CD4-positive, alpha-beta T cell treated with Interleukin-17A for 1 hour (primary cell): ENCODE results near the gene NFKB2.

ENCODE experiments used
- DNase-seq: peaks from one replicate; pipeline ENCODE4 v3.0.0-alpha.2; 2020

The NFKB2 gene

DNA sequence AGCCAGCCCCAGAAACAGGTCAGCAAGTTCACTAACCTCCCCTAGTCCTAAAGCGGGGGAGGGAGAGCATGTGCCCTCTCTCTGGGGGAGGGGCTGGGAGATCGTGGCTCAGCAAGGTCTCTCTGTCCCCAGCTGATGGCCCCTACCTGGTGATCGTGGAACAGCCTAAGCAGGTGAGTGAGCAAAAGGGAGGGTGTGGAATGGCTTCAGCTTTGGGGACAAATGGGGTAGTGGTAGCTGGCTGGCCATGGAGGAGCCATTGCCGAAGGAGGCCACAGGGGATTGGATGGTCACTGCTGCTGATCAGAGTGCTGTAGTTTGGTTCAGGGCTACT lies 779 bp downstream of the NFKB2 start:
- no peak for DNase-seq

DNA sequence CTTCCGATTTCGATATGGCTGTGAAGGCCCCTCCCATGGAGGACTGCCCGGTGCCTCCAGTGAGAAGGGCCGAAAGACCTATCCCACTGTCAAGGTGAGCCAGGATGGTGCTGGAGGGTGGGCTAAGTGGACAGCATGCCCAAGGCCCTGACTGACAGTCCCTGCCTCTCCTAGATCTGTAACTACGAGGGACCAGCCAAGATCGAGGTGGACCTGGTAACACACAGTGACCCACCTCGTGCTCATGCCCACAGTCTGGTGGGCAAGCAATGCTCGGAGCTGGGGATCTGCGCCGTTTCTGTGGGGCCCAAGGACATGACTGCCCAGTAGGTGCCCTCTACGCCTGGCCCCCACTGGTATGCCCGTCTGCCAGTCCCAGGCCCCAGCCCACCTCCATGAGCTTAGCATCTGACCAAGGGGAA lies 1.2 kb downstream of the NFKB2 start:
- DNase-seq = no peak

DNA sequence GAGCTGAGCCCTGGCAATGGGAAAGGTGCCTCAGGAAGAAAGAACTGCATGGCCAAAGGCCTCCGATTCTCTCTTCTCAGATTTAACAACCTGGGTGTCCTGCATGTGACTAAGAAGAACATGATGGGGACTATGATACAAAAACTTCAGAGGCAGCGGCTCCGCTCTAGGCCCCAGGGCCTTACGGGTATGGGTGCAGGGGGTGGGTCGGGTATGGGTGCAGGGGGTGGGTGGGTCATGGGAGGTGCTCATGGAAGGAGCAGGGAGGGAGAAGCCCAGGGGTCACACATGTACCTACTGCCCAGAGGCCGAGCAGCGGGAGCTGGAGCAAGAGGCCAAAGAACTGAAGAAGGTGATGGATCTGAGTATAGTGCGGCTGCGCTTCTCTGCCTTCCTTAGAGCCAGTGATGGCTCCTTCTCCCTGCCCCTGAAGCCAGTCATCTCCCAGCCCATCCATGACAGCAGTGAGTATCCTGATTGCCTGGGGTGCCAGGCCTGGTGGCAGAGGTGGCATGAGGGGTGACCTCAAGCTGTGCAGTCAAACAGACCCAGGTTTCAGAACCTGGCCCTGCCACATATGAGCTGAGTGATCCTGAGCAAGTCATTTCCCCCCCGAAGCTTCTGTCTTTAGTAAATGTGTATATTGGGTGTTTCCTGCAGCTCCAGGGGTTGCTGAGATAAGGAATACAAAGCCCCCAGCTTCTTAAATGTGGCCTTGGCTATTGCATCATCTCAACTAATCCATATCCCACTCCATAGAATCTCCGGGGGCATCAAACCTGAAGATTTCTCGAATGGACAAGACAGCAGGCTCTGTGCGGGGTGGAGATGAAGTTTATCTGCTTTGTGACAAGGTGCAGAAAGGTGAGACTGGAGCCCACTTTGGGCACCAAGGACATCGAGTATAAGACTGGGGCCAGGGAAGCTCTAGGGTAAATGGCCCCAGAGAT lies 2.0 kb downstream of the NFKB2 start:
- peak; percentile 14 for DNase-seq

DNA sequence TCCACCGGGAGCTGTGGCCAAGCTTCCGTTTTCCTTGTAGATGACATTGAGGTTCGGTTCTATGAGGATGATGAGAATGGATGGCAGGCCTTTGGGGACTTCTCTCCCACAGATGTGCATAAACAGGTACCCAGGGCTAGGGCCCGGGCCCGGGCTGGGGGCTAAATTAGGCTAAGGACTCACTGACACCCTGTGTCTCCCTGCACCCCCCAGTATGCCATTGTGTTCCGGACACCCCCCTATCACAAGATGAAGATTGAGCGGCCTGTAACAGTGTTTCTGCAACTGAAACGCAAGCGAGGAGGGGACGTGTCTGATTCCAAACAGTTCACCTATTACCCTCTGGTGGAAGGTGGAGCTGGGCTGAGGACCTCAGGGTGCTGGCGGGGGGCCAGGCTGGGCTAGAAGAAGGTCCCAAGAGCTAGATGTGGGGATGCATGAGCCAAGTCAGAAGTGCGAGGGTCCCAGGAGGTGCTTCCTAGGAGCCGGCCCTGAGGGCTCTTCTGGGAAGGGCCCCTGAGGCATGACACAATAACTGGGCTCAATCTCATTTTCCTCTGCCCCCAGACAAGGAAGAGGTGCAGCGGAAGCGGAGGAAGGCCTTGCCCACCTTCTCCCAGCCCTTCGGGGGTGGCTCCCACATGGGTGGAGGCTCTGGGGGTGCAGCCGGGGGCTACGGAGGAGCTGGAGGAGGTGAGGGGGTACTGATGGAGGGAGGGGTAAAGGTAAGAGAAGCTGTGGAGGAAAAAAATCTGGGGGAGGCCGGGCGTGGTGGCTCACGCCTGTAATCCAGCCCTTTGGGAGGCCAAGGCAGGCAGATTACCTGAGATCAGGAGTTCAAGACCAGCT lies 2.9 kb downstream of the NFKB2 start:
- DNase-seq = no peak

DNA sequence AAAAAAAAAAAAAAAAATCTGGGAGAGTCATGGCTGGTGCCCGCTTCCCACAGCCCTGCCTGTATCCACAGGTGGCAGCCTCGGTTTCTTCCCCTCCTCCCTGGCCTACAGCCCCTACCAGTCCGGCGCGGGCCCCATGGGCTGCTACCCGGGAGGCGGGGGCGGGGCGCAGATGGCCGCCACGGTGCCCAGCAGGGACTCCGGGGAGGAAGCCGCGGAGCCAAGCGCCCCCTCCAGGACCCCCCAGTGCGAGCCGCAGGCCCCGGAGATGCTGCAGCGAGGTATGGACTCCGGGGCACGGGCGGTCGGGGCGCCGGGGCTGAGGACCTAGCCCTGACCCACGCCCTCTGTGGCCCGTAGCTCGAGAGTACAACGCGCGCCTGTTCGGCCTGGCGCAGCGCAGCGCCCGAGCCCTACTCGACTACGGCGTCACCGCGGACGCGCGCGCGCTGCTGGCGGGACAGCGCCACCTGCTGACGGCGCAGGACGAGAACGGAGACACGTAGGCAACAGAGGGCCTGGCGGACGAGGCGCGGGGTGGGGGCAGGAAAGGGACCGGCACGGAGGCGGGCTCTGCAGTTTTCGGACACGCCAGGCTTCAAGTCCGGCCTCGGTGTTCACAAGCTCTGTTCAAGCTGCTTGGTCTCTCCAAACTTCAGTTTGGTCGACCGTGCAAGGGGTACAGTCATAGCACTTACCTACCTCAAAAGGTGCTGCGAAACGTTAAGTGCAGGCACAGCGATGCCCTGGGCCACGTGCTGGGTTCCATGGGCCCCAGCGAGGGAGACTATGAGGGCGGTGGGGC lies 3.9 kb downstream of the NFKB2 start:
- peak; percentile 90 for DNase-seq

DNA sequence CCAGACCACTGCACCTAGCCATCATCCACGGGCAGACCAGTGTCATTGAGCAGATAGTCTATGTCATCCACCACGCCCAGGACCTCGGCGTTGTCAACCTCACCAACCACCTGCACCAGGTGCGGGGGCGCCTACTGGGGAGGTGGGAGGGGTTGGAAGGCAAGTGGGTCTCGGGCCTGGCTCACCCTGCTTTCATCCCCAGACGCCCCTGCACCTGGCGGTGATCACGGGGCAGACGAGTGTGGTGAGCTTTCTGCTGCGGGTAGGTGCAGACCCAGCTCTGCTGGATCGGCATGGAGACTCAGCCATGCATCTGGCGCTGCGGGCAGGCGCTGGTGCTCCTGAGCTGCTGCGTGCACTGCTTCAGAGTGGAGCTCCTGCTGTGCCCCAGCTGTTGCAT lies 4.6 kb downstream of the NFKB2 start:
- peak; percentile 15 for DNase-seq

DNA sequence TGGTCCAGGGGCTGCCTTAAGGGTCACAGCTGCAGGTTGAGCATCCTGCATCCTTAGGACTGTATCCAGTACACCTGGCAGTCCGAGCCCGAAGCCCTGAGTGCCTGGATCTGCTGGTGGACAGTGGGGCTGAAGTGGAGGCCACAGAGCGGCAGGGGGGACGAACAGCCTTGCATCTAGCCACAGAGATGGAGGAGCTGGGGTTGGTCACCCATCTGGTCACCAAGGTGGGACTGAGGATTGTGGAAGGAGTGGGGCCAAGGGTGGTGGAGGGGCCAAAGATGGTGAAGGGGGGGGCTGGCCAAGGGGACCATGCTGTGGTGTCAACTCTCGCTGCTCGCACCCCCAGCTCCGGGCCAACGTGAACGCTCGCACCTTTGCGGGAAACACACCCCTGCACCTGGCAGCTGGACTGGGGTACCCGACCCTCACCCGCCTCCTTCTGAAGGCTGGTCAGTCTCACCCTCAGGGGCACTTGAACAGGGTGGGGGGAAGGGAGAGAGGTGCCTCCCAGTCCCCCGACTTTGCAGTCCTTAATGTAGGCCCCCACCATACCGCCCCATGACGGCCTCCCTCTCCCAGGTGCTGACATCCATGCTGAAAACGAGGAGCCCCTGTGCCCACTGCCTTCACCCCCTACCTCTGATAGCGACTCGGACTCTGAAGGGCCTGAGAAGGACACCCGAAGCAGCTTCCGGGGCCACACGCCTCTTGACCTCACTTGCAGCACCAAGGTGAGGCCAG lies 5.3 kb downstream of the NFKB2 start:
- no peak for DNase-seq

DNA sequence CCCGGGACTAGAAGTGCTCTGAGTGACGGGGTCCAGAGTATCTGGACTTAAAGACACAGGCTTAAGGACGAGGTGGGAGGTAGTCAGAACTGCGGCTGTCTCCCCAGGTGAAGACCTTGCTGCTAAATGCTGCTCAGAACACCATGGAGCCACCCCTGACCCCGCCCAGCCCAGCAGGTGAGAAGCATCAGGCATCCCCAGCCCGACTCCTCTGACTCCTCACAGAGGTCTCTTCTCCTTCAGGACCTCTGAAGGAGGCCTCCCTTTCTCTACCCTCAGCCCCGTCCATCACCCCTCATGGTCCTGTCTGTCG lies 5.8 kb downstream of the NFKB2 start:
- no peak for DNase-seq

DNA sequence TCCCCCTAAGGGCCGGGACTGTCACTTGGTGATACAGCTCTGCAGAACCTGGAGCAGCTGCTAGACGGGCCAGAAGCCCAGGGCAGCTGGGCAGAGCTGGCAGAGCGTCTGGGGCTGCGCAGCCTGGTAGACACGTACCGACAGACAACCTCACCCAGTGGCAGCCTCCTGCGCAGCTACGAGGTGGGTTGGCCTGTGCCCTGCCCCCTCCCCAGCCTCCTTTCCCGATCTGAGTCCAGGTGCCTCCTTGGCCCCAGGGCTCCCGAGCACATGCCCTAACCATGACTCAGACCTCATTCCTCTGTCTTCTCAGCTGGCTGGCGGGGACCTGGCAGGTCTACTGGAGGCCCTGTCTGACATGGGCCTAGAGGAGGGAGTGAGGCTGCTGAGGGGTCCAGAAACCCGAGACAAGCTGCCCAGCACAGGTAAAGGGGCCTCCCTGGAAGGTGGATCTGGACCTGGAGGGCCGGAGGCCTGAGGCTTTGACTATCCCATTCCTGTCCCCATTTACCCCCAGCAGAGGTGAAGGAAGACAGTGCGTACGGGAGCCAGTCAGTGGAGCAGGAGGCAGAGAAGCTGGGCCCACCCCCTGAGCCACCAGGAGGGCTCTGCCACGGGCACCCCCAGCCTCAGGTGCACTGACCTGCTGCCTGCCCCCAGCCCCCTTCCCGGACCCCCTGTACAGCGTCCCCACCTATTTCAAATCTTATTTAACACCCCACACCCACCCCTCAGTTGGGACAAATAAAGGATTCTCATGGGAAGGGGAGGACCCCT lies 6.4 kb downstream of the NFKB2 start:
- no peak for DNase-seq

DNA sequence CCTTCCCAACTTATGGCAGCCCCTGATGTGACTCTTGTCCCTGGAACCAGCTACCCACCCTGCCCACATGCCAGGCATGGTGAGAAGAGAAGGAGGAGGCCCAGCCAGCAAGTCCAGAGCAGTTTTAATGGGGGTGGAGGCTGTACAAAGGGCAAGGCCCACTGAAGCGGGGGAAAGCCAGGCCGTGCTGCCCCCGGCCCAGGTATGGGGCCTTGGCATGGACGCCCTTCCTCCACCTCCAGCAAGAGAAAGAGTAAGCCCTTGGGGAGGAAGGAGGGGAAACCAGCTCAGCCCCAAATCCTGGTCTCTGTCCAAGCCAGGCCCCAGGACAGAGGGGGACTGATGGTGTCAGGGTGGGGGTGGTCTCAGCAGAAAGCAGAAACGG lies 7.0 kb downstream of the NFKB2 start:
- DNase-seq = peak; percentile 16

DNA sequence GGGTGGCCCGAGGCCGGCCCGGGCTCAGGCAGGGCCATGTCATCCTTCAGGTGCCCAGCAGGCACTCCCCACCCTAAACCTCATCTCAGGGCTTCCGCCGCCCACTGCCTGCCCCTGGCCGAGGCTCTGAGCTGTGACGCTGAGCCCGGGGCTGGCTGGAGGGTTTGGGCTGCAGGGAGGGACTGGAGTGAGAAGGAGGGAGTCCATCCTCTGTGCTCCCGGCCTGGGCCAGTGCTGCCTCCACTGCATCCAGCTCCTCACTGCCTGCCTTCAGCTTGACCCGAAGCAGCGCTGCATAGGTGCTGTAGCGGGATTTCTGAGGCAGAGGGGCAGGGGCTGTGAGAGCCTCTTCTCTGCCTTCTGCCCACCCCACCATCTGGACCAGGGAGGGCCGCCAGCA lies 7.6 kb downstream of the NFKB2 start:
- DNase-seq = peak; percentile 15

DNA sequence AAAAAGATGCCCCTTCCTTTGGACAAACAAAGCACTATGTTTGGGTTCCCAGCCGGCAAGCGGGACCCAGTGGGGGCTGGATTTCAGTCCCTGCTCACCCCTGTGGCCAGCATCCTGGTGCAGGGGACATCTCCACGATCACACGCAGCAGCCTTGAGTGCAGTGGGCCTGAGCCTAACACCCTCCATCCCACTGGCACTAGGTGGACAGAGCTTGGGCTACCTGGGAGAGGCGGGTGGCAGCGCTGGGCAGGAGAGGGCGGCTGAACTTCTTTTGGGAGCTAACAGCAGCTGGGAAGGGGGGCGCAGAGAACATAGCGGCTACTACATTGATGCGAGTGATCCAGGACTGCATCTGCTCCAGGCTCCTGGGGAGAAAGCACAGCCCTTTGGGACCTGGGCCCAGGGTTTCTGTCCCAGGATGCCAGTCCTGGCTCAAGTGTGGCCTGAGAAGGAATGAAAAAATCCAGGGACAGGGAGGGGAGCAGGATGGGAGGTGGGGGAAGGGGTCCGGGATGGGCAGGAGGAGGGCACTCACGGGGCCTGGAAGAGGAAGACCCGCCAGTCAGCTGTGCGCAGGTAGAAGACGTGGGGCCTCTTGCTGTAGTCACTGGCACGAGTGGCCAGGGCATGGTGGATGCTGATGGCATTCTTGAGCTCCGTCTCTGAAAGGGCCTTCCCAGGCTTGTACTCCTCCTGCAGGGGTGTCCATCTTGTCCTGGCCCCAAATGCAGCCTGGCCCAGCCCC lies 9.0 kb downstream of the NFKB2 start:
- DNase-seq = peak; percentile 43

DNA sequence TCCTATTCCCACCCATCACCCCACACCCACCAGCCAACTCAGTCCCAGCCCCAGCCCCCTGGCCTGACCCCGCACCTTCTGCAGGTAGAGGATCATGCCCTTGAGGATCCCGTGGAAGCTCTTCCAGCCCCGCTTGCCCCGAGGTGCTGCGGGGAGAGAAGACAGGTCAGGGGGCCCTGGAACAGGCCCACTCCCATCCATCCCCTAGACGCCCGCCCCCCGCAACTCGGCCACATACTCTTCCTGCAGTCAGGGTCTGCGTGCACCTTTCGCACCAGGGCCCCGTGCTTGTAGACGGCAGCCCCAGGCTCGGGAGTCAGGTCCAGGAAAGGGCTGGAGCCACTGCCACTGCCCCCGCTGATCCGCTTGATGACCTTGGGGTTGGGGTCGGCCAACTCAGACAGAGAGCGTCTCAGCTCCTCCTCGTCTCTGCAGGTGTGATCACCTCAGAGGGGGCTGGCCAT lies 9.6 kb downstream of the NFKB2 start:
- peak; percentile 50 for DNase-seq

DNA sequence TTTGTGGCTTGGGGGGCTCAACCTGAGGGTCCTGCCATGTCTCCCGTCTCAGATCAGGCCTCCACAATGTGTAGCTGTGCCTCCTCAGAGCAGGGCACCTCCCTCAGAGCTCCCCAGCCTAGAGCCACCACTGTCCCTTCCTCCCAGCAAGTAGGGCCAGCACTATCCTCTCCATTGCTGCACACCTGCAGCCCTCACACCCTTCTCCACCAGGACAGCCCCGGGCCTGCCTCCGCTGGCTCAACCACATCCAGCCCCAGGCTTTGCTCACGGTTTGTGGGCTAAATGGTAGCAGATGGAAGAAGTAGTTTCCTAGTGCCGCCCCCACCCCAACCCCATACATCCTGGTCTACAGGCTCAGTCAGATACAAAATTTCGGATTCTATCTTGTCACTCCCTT lies 10.1 kb downstream of the NFKB2 start:
- DNase-seq = no peak

DNA sequence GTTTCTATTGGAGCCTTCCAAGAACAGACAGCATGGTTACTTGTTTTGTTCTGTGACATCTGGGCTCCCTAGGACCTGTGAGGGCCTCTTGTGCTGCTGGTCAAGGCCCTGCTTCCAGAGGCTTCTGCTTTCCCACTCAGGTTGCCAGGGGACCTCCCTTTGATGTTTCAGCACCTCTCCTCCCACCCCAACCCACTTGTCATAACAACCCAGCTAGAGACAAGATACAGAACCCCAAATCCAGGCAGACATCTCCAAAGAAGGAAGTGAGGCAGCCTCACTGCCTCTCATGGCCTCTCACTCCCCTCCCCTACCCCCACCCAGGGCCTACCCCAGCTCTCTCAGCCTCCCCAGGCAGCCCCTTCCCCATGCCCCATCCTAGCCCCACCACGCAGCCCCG lies 11.3 kb downstream of the NFKB2 start:
- DNase-seq = peak; percentile 28

DNA sequence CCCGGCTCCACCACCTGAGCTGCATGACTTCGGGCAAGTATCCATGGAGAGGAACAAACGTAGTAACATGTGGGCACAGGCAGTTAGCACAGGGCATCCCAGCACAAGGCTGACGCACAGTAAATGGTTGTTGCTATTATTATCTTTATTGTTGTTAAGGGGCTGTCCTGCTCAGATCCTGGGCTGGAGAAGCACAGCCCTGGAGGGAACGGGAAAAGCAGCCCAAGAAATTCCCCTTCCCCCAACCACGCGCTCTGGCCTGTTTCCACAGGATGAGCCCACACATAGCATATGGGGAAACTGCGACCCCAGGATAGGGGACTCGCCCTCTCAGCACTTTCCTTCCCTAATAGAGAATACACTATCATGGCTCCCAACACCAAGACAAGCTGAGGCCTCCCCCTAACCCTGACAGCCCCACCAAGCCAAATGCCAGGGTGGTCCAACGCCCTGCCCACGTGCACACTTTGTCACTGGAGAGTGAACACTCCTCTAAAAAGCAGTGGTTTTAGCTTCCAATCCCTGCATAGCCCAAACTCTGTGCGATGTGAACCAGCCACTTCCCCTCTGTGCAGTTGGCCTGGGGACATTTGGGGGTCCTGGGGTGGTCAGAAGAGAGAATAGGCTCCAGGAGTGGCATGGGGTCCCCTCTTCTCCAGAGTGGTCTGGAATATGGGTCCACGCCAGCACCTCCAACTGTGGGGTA lies 12.1 kb downstream of the NFKB2 start:
- peak; percentile 27 for DNase-seq

DNA sequence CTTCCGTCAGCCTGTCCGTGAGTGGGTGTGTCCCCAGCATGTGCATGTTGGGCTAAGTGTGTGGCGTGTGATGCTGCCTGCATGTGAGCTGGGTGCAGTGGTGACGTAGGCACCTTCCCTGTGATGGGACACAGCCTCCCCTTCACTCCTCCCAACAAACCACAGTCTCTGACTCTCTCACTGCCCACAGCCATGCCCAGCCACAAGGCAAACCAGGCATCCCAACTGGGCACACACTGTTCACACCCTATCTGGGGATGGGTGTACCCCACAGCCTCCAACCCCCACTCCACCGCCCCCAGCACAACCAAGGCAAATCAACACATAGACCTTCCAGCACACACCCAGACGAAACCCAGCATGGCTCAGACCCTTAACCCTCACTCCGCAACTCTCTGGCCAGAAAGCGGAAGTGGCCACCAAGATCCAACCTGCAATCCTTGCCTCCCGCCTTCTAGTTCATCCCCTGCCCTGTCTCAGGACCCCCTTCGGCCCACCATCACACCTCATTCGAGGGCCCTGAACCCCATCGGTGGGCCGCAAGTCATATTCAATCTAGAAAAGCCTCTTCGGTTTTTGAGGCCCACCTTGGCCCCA lies 12.7 kb downstream of the NFKB2 start:
- DNase-seq = no peak

DNA sequence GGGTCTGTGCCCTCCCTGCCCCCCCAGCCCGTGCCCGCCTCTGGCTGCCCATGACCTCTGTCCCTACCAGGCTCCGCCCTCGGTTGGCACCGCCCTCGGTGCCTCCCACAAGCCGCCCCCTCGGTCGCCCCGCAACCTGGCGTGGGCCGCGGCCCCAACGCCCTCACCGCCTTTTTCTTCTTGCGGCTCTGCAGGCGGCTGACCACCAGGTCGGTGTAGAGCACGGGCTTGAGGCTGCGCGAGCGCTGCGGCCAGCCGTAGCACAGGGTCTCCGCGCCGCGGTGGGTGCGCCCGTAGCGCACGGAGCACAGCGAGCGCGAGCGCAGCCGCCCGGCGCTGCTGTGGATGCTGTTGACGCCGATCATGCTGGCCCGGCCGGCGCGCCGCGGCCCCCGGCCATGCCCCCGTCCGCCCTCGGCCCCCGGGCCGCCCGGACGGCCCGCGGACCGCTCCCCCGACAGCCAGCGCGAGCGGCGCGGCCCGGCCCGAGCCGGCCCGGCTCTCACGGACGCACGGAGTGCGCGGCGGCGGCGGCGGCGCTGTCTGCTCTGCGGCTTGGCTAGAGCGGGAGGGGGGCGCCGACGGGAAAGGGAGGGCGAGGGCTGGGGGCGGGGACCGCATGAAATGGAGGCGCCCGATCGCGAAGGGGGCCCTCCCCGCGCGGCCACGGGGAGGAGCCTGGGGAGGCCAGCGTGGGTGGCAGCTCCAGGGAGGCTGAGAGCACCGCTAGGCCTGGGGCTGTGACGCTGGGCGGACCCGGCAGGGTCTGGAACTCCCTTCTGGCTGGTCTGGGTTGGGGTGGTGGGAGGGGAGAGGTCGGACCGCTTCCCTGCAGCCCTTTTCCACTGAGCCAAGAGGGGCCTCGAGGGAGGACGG lies 13.5 kb downstream of the NFKB2 start:
- peak; percentile 74 for DNase-seq
